ENCODE results near the gene ZBTB20. TPM values are rescaled to one million over a fixed set of nuclear protein-coding genes. Genes with fewer than 3 reads are reported as not detected.

Gene ZBTB20
- total RNA-seq, 1 donor from 2014 or later: 15.5 TPM

DNA sequence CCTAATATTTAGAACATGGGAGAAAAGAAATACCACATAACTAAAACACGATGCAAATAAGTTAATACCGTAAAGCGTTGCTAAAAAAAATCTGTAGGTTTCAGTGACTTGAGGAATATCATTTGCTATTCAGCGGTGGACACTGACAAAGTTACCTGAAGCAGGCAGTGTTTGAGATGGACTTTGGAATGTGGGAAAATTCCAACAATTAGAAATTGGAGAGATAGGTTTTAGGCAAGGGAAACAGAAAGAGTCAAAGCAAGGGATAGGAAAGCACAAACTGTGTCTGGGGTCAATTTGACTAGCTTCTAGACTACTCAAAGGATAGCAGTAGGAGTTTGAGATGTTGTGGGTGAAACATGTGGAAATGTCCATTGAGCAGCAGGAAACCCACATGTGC lies 680.3 kb downstream of the ZBTB20 start:
- Mint-ChIP-seq H3K4me3 (ENCODE audit: unreplicated experiment) (no peak overlapping the region), H3K9me3 (ENCODE audit: low read depth) (no peaks in the 10 kb centered on the region), H3K4me1 (ENCODE audit: low read depth) (peaks cover 26% of the 10 kb centered on the region), H3K36me3 (ENCODE audit: low read depth) (no peaks in the 10 kb centered on the region), H3K27ac (ENCODE audit: unreplicated experiment) (no peak overlapping the region), H3K27me3 (ENCODE audit: low read depth) (no peaks in the 10 kb centered on the region)
- DNase-seq (ENCODE audit: low spot score): no peak
- TF ChIP-seq, protein P1, sequence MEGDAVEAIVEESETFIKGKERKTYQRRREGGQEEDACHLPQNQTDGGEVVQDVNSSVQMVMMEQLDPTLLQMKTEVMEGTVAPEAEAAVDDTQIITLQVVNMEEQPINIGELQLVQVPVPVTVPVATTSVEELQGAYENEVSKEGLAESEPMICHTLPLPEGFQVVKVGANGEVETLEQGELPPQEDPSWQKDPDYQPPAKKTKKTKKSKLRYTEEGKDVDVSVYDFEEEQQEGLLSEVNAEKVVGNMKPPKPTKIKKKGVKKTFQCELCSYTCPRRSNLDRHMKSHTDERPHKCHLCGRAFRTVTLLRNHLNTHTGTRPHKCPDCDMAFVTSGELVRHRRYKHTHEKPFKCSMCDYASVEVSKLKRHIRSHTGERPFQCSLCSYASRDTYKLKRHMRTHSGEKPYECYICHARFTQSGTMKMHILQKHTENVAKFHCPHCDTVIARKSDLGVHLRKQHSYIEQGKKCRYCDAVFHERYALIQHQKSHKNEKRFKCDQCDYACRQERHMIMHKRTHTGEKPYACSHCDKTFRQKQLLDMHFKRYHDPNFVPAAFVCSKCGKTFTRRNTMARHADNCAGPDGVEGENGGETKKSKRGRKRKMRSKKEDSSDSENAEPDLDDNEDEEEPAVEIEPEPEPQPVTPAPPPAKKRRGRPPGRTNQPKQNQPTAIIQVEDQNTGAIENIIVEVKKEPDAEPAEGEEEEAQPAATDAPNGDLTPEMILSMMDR (IDR thresholded peaks at IDR 0.05): no peak

DNA sequence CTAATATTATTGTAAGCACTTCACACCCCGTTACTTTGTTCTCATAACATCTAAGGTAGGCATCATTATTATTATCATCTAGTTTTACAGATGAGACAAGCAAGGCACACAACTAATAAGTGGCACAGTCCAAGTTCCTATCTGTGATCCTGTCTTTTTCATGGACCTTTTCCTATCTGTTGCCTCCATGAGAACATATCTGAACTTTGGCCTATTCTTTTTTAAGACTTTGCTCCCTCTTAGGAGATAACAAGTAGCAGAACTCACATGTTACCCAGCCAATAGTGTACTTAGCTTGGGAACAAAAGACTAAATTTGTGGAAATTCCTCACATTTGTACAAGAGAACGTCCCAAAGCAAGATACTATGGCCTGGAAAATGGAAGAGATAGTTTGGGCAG lies 680.8 kb downstream of the ZBTB20 start:
- TF ChIP-seq, protein P1 (IDR thresholded peaks at IDR 0.05): no peak
- Mint-ChIP-seq H3K27me3 (ENCODE audit: low read depth) (no peaks in the 10 kb centered on the region), H3K36me3 (ENCODE audit: low read depth) (no peaks in the 10 kb centered on the region), H3K27ac (ENCODE audit: unreplicated experiment) (no peak overlapping the region), H3K4me1 (ENCODE audit: low read depth) (peaks cover 26% of the 10 kb centered on the region), H3K9me3 (ENCODE audit: low read depth) (no peaks in the 10 kb centered on the region), H3K4me3 (ENCODE audit: unreplicated experiment) (no peak overlapping the region)
- DNase-seq (ENCODE audit: low spot score): no peak

DNA sequence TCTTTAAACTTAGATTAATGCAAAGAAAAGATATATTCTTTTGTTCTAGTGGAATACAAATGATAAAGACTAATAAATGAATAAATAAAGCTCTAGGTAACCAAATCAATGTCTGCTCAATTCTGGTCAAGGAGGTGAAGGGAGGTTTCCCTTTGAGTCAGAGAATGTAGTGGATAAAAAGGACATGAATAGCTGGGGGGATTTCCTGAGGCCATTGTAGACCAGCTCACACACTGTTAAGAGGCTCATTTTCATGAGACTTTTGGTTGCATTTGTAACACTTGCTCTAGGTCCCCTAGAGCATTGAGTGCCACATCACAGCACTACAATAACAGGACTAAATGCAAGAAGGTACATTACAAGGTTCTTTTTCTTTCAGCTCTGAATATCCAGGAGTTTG lies 682.5 kb downstream of the ZBTB20 start:
- no peaks in the 10 kb centered on the region for H3K9me3 Mint-ChIP-seq (ENCODE audit: low read depth)
- H3K4me1 Mint-ChIP-seq (ENCODE audit: low read depth): peaks cover 24% of the 10 kb centered on the region
- peak overlapping the region; percentile 25 for H3K27ac Mint-ChIP-seq (ENCODE audit: unreplicated experiment)
- no peaks in the 10 kb centered on the region for H3K36me3 Mint-ChIP-seq (ENCODE audit: low read depth)
- H3K27me3 Mint-ChIP-seq (ENCODE audit: low read depth): no peaks in the 10 kb centered on the region
- no peak for DNase-seq (ENCODE audit: low spot score)
- no peak overlapping the region for H3K4me3 Mint-ChIP-seq (ENCODE audit: unreplicated experiment)
- TF ChIP-seq, protein P1 (IDR thresholded peaks at IDR 0.05): no peak

DNA sequence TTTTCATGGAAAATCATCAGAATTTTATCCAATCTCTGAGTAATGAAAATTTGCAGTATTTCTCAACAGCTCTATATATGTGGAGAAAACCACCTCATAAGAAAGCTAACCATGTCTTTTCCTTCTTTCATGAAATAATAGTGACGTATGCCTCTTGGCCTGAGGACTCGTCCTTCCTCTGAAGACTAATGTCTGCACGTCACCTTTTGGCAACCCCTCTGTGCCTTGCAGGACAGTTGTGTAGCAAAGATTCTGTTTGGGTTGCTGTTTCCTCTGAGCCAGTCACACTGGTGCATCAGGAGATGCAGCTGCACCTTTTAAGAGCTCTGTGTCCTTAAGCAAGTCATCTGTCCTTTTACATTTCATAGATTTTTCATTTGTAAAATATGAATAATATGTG lies 684.3 kb downstream of the ZBTB20 start:
- no peaks in the 10 kb centered on the region for H3K9me3 Mint-ChIP-seq (ENCODE audit: low read depth)
- peaks cover 18% of the 10 kb centered on the region for H3K4me1 Mint-ChIP-seq (ENCODE audit: low read depth)
- H3K27ac Mint-ChIP-seq (ENCODE audit: unreplicated experiment): no peak overlapping the region

DNA sequence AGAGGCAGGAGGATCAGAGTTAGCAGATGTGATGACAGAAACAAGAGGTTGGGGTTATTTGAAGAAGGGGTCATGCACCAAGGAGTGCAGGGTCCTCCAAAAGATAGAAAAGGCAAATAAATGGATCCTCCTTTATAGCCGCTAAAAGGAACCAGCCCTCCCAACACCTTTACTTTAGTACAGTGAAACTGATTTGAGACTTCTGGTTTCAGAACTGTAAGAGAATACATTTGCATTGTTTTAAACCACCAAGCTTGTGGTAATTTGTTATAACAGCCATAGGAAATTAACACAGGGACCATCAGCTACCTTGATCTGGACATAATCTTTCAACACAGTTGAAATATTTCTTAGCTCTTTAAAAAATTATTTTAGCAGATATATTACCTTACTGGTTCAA lies 686.6 kb downstream of the ZBTB20 start:
- TF ChIP-seq, protein P1 (IDR thresholded peaks at IDR 0.05): no peak
- Mint-ChIP-seq H3K36me3 (ENCODE audit: low read depth) (no peaks in the 10 kb centered on the region), H3K9me3 (ENCODE audit: low read depth) (no peaks in the 10 kb centered on the region), H3K4me1 (ENCODE audit: low read depth) (peaks cover 18% of the 10 kb centered on the region), H3K27ac (ENCODE audit: unreplicated experiment) (no peak overlapping the region), H3K27me3 (ENCODE audit: low read depth) (no peaks in the 10 kb centered on the region), H3K4me3 (ENCODE audit: unreplicated experiment) (no peak overlapping the region)
- DNase-seq (ENCODE audit: low spot score): no peak

More for the DNA sequence above, 684.3 kb downstream of the ZBTB20 start:
- Mint-ChIP-seq H3K27me3 (ENCODE audit: low read depth) (no peaks in the 10 kb centered on the region), H3K36me3 (ENCODE audit: low read depth) (no peaks in the 10 kb centered on the region), H3K4me3 (ENCODE audit: unreplicated experiment) (no peak overlapping the region)
- TF ChIP-seq, protein P1 (IDR thresholded peaks at IDR 0.05): no peak
- DNase-seq (ENCODE audit: low spot score): no peak
